ENCODE results near the gene PSMD6.
A peak's percentile ranks its signal among the peaks of the same experiment; 100 is the strongest.

Gene PSMD6

GRCh38 chr3:64010199-64010598 is 13.1 kb downstream of the PSMD6 start:
- no peak for DNase-seq

- DNase-seq = no peak
These were observed 13.8 kb downstream of the PSMD6 start for GRCh38 chr3:64009528-64009927.

DNA sequence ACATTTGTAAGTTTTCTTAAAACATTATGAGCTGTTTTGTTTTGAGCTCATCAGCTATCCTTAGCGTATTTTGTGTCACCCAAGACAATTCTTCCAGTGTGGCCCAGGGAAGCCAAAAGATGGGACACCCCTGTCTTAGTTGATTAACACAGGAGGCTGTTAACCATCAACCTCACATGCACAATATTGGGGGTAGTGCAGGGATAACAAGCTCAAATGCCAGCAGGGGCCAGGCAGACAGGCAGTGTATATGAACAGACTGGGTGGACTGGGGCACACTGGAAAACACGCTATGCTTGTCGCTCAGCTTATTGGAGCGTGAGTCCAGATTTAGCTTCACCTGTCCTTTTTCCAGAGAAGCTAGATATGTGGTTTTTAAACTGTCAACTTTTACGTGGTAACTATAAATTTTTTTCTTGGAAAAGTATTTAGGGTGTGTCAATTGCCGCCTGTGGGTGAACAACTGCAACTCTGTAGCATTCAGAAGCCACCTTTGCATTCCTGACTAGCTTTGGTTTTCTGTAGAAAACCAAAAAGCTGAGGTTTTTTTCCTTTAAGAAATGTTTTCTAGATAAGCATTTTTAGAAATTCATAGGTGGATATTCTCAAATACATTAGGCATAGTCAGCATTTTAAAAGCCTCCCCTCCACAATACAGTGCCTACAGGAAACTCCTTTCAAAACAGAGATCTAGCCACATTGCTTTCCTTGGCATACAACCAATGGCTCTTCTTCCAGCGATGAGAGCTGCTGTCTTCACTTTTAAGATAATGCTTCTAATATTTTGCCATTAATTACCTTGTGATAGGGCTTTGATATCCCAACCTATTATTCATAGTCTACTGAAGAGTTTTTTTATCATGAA is 14.6 kb downstream of the PSMD6 start:
- DNase-seq = no peak

- no peak for DNase-seq
These were observed 15.3 kb downstream of the PSMD6 start for GRCh38 chr3:64008017-64008416.

- DNase-seq = no peak
These were observed 19.7 kb downstream of the PSMD6 start for GRCh38 chr3:64003589-64003988.

GRCh38 chr3:64002233-64002632 is 21.1 kb downstream of the PSMD6 start:
- DNase-seq = no peak

GRCh38 chr3:64000453-64001055 is 22.7 kb downstream of the PSMD6 start:
- DNase-seq = no peak

DNA sequence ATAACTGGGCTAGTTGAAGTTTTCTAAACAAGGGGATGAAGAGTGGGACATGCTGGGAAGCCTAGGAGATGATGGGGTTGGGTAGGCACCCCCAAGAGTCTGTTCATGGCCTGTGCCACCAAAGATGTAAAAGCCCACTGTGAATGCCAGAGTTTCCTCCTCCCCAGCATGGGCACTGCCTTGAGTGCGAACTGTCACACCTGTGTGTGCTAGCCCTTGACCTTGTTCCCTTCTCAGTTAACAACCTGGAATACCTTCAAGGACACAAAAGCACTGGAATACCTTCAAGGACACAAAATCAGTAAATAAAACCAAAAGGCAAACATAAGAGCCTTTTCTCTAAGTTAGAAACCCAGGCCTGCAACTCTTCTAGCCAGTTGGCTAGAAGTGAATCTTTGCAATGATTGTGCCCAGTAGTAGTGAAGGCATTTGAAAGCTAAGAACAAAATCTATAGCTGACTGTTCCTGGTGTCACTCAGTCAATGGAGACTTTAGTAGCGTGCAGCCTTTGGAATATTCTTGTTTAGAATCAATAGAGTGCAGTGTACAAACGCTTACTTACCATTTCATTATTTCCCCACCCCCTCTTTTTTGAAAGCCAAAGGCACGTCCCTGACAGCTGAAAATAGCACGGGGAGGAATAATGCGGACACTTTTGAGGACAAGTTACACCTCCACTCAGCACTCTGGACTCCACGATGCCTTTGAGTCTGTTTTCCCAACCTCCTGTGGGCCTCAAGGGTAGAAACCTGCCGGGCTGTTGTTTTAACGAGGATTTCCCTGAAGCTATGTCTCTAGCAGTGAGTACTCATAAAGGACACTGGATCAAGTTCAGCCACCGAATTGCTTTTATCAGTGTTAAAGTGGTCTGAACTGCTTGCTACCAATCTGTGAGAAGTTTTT is 24.2 kb downstream of the PSMD6 start:
- no peak for DNase-seq

- DNase-seq = no peak
These were observed 28.2 kb downstream of the PSMD6 start for GRCh38 chr3:63995086-63995485.

- peak in 44 of 56 donors; percentile 12 to 77 (median 36) for DNase-seq
These were observed 29.6 kb downstream of the PSMD6 start for GRCh38 chr3:63993653-63994079.

DNA sequence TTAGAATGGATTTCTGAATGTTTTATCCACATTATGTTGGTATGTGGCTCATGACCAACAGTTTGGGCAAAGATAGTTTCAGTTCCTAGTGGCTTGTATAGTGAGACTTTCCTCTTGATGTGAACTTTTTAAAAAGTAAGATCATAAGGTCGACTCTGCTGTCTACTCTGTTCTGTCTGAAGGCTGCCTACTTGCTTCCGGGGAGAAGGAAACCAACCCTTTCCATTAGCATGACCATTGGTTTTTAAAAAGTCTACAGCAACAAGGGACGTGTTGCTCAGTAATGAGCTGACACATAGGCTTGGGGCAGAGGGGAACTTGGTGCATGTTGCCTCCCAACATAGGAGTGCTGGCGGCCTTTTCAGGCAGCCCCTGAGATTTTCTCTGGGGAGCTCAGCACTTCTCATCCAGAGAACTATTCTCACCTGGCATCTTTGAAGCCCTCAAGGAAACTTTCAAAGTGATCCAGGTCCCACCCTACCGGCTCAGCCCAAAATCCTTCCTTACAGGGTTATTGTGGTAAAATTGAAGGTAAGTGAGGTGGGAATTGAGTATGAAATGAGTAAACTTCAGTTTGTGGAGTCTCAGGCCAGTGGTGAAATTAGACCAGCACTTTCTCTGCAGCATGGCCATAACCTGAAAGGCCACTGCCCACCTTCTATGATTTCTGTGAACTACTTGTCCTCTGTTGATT is 30.6 kb downstream of the PSMD6 start:
- DNase-seq = no peak

DNA sequence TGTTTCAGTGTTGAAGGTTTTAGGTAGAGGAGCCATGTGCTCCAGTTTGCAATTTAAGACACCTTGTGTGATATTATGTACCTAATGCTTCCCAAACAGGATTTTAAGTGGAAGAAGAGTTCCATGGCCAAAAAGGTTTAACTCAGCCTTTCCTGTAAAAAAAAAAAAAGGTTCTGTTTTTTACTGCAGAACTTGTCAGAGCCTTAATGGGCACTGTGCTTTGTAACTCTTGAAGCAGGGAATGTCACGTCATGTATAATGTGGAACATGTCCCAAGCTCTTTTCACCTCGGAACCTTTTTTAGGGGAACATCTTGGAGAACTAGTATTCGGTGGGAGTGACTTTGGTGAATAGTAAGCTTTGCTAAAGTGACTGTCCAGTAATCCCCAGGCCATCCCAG is 31.6 kb downstream of the PSMD6 start:
- no peak for DNase-seq

DNA sequence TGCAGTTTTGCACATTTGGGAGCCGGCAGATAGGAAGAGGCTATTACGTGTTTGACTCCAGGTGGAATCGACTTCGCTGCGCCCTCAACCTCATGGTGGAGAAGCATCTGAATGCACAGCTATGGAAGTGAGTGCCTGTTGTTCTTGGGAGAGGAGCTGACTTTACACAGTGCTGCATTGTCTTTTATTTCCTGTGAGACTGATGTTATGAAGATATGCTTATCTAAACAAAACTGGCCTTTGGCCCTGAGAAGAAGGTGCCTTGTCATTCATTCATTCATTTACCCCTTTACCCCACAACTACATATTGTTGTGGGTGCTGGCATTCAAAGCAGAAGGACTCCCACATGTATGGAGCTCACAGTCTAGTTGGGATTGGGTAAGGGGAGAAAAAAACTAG is 32.6 kb downstream of the PSMD6 start:
- DNase-seq = no peak

DNA sequence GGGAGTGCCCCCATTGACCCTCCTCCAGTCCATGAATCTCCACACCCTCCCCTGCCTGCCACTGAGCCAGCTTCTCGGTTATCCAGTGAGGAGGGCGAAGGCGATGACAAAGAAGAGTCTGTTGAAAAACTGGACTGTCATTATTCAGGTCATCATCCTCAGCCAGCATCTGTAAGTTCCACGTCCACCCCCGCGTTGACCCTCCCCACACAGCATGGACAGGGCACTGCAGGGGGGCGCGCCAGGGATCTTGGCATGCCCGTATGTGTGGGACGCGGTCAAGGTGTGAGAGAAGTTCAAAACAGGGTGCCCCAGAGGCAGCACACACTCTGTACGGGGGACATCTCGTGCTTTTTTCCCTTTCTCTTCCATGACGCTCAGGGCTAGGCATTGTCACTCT is 33.1 kb downstream of the PSMD6 start:
- no peak for DNase-seq

DNA sequence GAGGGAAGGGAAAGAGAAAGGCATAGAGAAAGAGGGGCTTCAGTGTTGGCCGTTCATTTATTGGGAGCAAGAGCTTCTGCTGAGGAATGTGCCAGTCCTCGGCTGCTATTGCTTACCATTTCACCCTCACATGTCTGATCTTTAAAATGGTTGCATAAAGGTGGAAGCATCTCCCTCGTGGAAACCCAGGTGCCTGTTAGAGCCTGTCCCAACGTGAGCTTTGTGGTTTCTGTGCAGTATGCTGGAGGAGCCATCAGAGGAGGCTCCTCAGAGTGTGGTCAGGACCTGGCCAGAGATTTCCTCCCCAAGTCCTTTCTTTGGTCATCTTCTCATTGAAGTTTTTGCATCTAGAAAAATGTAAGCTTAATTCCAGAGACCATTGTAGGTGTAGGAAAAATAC is 34.4 kb downstream of the PSMD6 start:
- DNase-seq = no peak

DNA sequence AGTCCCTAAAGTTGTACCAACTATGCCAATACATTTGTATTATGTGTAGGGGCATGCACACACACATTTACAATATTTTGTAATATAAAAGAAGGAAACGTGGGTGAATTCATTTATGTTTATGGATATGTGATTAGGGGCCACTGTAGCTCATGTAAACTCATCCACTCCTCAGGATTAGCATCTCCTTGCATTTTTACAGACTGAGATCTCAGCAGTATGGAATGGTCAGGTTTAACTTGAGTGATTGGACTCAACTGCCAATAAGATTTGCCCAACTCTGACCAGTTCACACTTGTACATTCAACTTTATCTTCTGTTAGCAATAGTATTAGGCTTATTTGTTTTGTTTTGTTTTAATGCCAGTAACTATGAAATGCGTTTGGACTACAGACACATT is 36.5 kb downstream of the PSMD6 start:
- no peak for DNase-seq

DNA sequence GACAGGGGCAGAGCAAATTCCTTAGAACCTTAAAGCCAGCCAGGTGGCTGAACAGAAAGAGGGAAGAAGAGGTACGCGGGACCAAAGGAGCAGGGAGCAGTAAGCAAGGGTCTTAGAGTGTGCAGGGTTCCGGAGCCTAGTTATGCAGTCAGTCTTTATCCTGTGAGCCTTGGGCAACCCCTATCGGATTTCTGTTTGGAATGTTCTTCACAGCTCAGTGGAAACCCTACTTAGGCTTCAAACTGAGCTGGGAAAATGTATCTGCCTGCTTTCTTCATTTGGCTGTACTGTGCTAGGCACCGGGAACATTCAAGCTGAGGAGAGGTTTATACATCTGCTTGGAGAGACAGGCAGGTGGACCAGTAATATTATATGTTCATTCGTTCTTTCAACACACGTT is 37.1 kb downstream of the PSMD6 start:
- DNase-seq = no peak

- DNase-seq = no peak
These were observed 38.9 kb downstream of the PSMD6 start for GRCh38 chr3:63984391-63984790.

GRCh38 chr3:63981980-63982379 is 41.3 kb downstream of the PSMD6 start:
- DNase-seq = no peak

- DNase-seq = no peak
These were observed 42.3 kb downstream of the PSMD6 start for GRCh38 chr3:63980830-63981498.

GRCh38 chr3:63980019-63980418 is 43.3 kb downstream of the PSMD6 start:
- no peak for DNase-seq
